ENCODE results near the gene MS4A6A.

The MS4A6A gene

DNA sequence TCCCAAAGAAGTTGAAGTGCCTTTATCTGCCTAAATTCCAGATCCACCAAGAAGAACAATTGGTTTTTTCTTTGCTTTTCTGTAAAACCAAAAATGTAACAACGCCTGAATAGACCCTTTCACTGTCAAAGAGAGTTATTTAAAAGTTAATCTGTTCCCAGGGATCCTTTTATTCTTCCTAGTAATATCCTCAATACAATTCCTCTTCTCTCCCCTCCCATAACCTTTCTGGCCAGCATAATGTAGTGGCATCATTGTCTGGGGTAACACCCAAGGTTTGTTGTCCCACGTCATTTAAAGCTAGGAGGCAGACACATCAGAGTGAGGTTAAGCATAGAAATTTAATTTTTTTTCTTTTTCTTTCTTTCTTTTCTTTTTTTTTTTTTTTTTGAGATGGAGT is 54.5 kb downstream of the MS4A6A start:
- no peak for DNase-seq (ENCODE audit: low spot score)

DNA sequence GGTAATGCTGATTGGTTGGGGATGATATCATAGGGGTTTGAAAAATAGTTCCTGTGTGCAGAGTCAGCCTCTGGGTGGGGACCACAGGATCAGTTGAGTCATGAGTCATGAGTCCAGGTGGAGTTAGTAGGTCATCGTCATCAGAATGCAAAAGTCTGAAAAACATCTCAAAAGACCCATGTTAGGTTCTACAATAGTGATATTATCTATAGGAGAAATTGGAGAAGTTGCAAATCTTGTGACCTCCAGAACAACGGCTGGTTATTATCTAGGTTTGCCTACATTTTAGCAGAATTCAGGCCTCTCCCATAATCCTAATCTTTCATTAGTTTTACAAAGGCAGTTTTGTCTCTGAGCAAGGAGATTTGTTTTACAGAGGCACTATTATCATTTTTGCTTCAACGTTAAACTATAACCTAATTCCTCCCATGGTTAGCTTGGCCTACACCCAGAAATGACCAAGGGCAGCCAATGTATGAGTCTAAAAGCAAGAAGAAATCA is 55.5 kb downstream of the MS4A6A start:
- DNase-seq (ENCODE audit: low spot score): no peak

- DNase-seq (ENCODE audit: low spot score): no peak
These were observed 56.8 kb downstream of the MS4A6A start for GRCh38 chr11:60125956-60126585.

GRCh38 chr11:60124802-60125432 is 58.0 kb downstream of the MS4A6A start:
- no peak for DNase-seq (ENCODE audit: low spot score)
